Prostate gland (tissue), 2 donors: ENCODE data around the gene STEAP2.

Experiments used
- POLR2A ChIP-seq: fragments of 450-650 bp; IDR thresholded peaks from one replicate; pipeline ENCODE4 v1.6.1; 2016; ENCODE audit warnings: antibody characterized with exemption, mild to moderate bottlenecking
- TF ChIP-seq, protein P1 (sequence below), 4 experiments: fragments of 200-600 bp in 2 of 4; fragments of 450-650 bp in 2 of 4; sonication (generic) in 2 of 4; IDR thresholded peaks; 1 replicate in 3 of 4; 2 replicates in 1 of 4; pipeline ENCODE4 v1.5.1; 2016 to 2019; ENCODE audit warnings: antibody characterized with exemption in 4 of 4, mild to moderate bottlenecking in 2 of 4, moderate library complexity in 2 of 4

DNA sequence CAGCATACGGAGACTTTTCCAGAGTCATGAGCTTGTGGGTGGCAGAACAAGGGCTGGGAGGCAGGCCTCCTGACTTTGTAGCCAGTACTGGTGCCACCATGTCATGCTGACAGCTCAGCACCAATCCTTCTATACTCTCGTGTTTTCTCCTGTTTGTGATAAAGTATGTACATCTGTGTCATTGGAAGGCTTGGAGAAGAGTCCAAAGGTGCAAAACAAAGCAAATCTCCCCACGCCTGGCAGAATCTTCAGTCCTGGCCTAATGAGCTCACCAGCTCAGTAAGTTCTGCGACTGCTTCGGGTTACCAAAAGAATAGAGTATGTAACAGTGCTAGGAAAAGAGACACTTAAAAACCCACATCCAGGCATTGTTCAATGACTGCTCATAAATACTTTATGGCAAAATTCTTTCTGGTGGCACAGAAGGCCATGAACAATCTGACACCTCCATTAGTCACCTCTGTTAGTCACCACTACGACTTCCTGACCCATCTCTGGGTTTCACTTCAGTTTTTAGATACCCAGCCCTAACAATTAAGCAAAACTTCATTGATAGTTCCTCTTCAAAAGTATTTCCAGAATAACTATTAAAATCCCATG, 32.8 kb upstream of the STEAP2 start:
- TF ChIP-seq, protein P1, sequence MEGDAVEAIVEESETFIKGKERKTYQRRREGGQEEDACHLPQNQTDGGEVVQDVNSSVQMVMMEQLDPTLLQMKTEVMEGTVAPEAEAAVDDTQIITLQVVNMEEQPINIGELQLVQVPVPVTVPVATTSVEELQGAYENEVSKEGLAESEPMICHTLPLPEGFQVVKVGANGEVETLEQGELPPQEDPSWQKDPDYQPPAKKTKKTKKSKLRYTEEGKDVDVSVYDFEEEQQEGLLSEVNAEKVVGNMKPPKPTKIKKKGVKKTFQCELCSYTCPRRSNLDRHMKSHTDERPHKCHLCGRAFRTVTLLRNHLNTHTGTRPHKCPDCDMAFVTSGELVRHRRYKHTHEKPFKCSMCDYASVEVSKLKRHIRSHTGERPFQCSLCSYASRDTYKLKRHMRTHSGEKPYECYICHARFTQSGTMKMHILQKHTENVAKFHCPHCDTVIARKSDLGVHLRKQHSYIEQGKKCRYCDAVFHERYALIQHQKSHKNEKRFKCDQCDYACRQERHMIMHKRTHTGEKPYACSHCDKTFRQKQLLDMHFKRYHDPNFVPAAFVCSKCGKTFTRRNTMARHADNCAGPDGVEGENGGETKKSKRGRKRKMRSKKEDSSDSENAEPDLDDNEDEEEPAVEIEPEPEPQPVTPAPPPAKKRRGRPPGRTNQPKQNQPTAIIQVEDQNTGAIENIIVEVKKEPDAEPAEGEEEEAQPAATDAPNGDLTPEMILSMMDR (IDR thresholded peaks at IDR 0.05), result no peak
- TF ChIP-seq POLR2A, result no peak
